Endometrium (tissue), 2 donors: ENCODE data around the gene TMEM121.

ENCODE experiments used
- FAIRE-seq: peaks from 2 replicates; lab custom pipeline; 2012; peaks lifted over from hg19 to GRCh38; lab: Jason Lieb, UNC
- donor health status: control.
- donor health status: control.

The TMEM121 gene

GRCh38 chr14:105487449-105487985 lies 38.9 kb upstream of the TMEM121 start:
- FAIRE-seq: no peak

GRCh38 chr14:105487986-105488777 lies 38.2 kb upstream of the TMEM121 start:
- no peak for FAIRE-seq

- FAIRE-seq: no peak
Observed at GRCh38 chr14:105488781-105489541, 37.4 kb upstream of the TMEM121 start.

- FAIRE-seq: no peak
Observed at GRCh38 chr14:105489542-105490266, 36.7 kb upstream of the TMEM121 start.

- no peak for FAIRE-seq
Observed at GRCh38 chr14:105490267-105490571, 36.2 kb upstream of the TMEM121 start.

DNA sequence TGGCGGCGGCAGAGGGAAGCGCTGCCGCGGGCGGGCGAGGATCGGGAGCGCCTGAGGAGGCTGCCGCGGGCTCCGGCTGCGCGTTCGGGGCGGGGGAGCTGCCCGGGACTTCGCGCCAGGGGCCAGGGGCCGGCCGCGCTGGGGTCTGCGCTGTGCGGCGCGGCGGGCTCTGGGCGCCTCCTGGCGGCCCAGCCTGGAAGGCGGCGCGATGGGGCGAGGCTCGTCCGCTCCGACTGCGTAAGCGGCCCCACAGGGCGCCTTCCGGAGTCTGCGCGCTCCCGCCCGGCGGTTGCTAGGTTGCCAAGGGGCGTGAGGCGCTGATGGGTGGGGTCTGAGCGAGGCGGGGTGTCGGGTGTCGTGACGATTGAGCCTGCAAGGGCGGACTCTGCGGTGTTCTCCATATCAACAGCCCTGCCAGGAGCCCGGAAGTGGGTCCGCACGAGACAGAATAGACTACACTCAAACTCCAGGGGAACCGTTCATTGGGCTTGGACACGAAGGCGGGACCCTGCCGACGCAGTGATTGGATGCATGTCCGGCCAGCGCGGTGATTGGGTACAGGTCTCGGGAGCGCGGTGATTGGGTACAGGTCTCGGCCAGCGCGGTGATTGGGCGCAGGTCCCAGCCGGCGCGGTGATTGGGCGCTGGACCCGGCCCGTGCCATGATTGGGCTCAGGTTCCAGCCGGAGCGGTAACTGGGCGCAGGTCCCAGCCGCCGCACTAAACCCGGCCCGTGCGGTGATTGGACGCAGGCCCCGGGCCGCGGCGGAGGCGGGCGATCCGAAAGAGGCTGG lies 35.6 kb upstream of the TMEM121 start, which contains the start of gene TEDC1:
TSS of gene TEDC1 (plus strand) at position 675 of the 794 bp plus-strand sequence. CDS start 130 bp downstream, outside the sequence.
- FAIRE-seq: peak; percentile 100

DNA sequence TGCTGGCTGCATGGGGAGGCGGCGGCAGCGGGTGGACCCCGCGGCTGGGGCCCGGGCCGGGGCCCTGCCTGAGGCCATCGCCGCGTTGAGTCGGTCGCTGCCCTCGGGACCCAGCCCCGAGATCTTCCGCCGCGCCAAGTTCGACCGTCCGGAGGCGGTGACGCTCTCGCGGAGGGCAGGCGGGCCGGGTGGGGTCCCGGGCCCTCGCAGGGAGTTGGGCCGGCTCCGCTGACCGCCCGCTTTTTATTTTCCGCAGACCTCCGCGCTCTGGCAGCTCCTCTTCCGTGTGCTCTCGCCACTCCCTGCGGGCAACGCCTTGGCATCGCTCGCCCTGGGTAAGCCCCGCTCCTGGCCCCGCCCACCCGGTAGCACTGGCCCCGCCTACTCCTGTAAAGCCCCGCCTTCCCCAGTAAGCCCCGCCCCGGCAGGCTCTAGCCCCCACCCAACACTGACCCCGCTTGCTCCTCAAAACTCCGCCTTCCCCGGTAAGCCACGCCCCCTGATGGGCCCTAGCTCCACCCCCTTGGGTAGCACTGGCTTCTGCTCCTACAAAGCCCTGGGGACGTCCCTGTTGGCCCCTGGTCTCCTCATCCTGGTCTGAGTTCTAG lies 34.9 kb upstream of the TMEM121 start:
- FAIRE-seq: no peak

DNA sequence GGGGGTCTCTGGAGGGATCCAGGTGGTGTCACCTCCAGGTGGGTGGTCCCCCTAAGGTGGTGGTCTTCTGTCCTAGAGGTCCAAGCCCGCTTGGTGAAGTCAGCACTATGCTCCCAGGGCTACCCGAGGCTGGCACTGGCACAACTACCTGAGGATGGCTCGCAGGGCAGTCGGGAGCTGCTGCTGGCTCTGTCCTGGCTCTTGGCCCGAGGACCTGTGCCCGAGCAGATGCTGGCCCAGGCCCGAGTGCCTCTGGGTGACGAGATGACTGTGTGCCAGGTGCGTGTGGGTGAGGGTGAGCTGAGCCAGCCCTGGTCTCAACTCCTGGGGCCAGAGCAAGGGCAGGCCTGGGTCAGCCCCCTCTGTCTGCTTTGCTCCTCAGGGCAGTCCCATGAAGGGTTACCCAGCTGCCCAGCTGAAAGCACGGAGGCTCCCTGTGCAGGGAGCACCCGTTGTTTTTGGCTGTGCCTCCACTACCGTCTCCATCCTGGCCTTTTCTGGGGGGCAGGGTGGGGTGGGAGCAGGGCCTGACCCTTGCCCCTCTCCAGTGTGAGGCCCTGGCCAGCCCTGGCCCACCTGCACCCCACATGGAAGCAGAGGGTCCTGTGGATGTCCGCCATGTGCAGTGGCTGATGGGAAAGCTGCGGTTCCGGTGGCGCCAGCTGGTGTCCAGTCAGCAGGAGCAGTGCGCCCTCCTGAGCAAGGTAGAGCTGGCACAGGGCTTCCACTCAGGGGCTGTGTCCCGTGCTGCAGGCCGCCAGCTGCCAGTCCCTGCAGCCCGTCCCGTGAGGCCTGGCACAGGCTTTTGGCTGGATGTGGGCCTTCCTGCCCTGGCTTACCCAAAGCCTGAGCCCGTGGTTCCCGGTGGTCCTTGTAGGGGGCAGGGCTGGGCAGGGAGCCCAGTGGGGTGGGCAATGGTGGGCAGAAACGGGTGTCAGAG lies 34.1 kb upstream of the TMEM121 start:
- FAIRE-seq: no peak

DNA sequence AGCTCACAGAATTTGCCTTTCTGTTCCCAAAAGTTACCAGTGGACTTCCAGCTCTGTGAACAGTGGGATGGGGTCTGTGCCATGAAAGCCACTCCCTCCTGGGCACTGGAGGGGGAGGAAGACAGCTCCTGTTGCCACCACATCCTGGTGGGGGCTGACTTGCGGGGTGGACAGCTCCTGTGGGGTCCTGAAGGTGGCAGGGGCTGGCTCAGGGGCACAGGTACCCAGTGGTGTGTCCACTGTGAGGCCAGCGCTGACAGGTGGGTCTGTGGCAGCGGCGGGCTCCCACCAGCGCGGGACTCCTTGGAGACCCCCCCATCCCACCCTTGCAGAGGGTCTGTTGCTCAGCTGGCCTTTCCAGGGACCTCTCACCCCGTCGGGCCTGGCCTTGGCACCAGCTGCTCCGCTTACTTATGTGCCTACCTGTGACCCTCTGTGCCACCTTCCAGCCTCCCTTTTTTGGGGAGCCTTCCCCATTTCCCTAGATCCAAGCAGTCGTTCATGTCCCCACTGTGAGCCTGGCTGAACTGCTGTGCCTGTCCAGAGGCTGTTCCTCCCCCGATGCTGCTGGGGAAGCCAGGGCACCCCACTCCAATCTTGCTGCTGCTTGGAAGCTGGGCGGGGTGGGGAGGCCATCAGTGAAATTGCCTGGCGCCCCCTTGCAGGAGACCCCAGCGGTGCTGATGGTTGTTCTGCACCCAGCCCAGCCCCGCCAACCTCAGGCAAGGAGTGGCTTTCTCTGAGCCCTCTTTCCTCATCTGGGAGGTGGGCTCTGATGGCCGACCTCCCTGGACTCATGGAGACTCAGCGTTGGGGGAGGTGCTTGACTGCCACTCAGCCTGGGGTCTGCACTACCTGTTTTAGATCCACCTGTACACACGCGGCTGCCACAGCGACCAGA lies 33.2 kb upstream of the TMEM121 start:
- no peak for FAIRE-seq

DNA sequence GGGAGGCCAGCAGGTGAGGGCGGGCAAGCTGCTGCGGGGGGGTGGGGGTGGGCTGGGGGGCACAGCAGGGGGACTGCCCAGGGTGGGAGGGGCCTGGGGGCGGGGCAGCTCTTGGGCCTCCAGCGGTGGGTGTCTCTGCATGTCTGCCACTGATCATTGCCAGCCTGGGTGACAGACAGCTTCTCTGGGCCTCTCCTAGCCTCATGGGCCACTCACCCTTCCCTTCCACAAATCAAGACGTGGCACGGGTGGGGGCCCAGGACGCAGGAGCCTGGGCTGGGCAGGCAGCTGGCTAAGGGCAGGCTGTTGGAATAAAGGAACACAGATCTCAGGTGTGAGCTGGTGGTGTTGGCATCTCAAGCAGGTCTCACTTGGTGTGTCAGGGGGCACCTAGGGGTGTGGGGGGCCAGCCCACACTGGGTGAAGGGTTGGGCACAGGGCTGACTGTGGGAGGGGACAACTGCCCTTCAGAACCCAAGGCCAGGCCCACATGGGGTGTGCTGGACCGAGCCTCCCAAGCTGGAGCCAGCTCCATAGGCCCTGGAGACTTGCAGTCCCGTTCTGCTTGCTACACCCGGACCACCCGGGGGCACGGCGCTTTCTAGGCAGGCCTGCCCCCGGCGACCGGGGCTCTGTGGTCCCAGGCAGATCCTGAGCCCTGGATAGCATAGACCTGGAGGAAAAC lies 32.3 kb upstream of the TMEM121 start:
- FAIRE-seq: no peak

DNA sequence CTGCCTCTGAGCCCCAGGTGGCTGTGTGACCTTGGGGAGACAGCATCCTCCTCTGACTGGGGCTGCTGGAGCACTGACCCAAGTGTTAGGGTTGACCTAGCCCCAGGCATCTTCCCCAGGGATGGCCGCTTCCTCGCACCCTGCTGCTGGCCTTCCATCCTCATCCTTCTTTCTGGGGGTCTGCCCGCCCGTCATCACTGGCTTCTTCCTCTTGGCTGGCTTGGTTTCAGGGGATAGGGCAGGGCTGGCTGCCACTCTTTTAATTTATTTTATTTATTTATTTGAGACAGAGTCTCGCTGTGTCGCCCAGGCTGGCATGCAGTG lies 31.8 kb upstream of the TMEM121 start:
- FAIRE-seq: no peak

- FAIRE-seq: no peak
Observed at GRCh38 chr14:105495101-105495989, 31.0 kb upstream of the TMEM121 start.

GRCh38 chr14:105495990-105496830 lies 30.2 kb upstream of the TMEM121 start:
- no peak for FAIRE-seq

DNA sequence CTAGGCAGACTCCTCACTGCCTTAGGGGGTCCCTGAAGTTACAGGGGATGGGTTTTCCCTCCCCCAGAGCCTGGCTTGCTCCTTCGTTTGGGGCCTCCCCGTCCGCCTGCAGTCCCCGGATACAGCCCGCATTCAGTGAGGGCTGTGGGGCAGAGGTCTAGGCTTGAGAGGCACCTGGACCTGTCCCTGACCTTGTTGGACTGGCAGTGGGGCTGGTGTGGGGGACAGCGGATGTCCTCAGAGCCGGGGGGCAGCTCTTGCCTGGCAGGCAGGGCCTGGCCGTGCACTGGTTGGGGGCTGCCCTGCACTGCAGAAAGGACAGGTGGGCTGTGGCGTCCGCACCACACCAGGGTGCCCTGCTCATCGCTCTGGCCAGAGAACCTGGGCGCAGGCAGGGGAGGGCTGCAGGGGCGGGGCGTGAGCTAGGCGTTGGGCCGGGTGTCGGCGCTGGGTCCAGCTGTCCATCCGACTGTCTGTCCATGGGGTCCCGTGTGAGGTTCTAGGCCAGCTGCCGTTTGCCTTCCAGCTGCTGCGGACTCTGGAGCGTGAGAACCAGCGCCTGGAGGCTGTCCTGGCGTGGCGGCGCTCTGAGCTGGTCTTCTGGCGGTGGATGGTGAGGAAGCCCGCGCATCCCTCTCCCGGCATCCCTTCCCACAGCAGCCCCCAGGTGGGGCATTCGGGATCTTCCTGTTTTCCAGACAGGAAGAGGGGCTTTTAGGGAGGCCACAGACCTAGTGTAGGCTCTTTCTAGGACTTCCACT lies 29.4 kb upstream of the TMEM121 start:
- no peak for FAIRE-seq

- no peak for FAIRE-seq
Observed at GRCh38 chr14:105497671-105498429, 28.5 kb upstream of the TMEM121 start.
